ENCODE results near the gene RP2.

The RP2 gene

GRCh38 chrX:46836701-46837557, at the start of gene RP2:
TSS of gene RP2 (plus strand) at chrX:46837043. CDS start at chrX:46837101, 58 bp downstream.
- Mint-ChIP-seq H3K9me3 (no peaks in the 10 kb centered on the region), H3K4me3 (peak within 1 kb of the TSS; percentile 88), H3K36me3 (ENCODE audit: low read depth) (no peaks in the 10 kb centered on the region), H3K27ac (peak within 1 kb of the TSS; percentile 89), H3K27me3 (ENCODE audit: low read depth) (peaks cover 3% of the 10 kb centered on the region), H3K4me1 (ENCODE audit: low read depth) (peaks cover 11% of the 10 kb centered on the region)

GRCh38 chrX:46788902-46789301, 47.9 kb upstream of the RP2 start:
- no peak overlapping the region for H3K27ac Mint-ChIP-seq
- H3K4me3 Mint-ChIP-seq = no peak overlapping the region
- H3K4me1 Mint-ChIP-seq (ENCODE audit: low read depth) = peaks cover 11% of the 10 kb centered on the region
- no peaks in the 10 kb centered on the region for H3K9me3 Mint-ChIP-seq
- no peaks in the 10 kb centered on the region for H3K36me3 Mint-ChIP-seq (ENCODE audit: low read depth)
- no peaks in the 10 kb centered on the region for H3K27me3 Mint-ChIP-seq (ENCODE audit: low read depth)

- Mint-ChIP-seq H3K27me3 (ENCODE audit: low read depth) (no peaks in the 10 kb centered on the region), H3K27ac (peak overlapping the region; percentile 15), H3K9me3 (no peaks in the 10 kb centered on the region), H3K4me3 (no peak overlapping the region), H3K4me1 (ENCODE audit: low read depth) (peaks cover 11% of the 10 kb centered on the region), H3K36me3 (ENCODE audit: low read depth) (no peaks in the 10 kb centered on the region)
Observed at GRCh38 chrX:46791927-46792809, 44.7 kb upstream of the RP2 start.

GRCh38 chrX:46792810-46793188, 44.0 kb upstream of the RP2 start:
- no peaks in the 10 kb centered on the region for H3K27me3 Mint-ChIP-seq (ENCODE audit: low read depth)
- peak overlapping the region; percentile 15 for H3K27ac Mint-ChIP-seq
- H3K36me3 Mint-ChIP-seq (ENCODE audit: low read depth) = no peaks in the 10 kb centered on the region
- no peaks in the 10 kb centered on the region for H3K9me3 Mint-ChIP-seq
- no peak overlapping the region for H3K4me3 Mint-ChIP-seq
- H3K4me1 Mint-ChIP-seq (ENCODE audit: low read depth) = peaks cover 11% of the 10 kb centered on the region

GRCh38 chrX:46793386-46794143, 43.3 kb upstream of the RP2 start:
- H3K27me3 Mint-ChIP-seq (ENCODE audit: low read depth) = no peaks in the 10 kb centered on the region
- H3K4me3 Mint-ChIP-seq = no peak overlapping the region
- H3K36me3 Mint-ChIP-seq (ENCODE audit: low read depth) = no peaks in the 10 kb centered on the region
- H3K9me3 Mint-ChIP-seq = no peaks in the 10 kb centered on the region
- peaks cover 11% of the 10 kb centered on the region for H3K4me1 Mint-ChIP-seq (ENCODE audit: low read depth)
- peak overlapping the region; percentile 15 for H3K27ac Mint-ChIP-seq

- Mint-ChIP-seq H3K9me3 (no peaks in the 10 kb centered on the region), H3K4me1 (ENCODE audit: low read depth) (peaks cover 11% of the 10 kb centered on the region), H3K36me3 (ENCODE audit: low read depth) (no peaks in the 10 kb centered on the region), H3K27ac (no peak overlapping the region), H3K4me3 (no peak overlapping the region), H3K27me3 (ENCODE audit: low read depth) (peaks cover 6% of the 10 kb centered on the region)
Observed at GRCh38 chrX:46796574-46797191, 40.2 kb upstream of the RP2 start.

GRCh38 chrX:46803140-46803539, 33.7 kb upstream of the RP2 start:
- no peaks in the 10 kb centered on the region for H3K9me3 Mint-ChIP-seq
- H3K4me1 Mint-ChIP-seq (ENCODE audit: low read depth) = no peaks in the 10 kb centered on the region
- H3K4me3 Mint-ChIP-seq = no peak overlapping the region
- H3K36me3 Mint-ChIP-seq (ENCODE audit: low read depth) = no peaks in the 10 kb centered on the region
- no peak overlapping the region for H3K27ac Mint-ChIP-seq
- peaks cover 12% of the 10 kb centered on the region for H3K27me3 Mint-ChIP-seq (ENCODE audit: low read depth)

GRCh38 chrX:46805270-46805669, 31.6 kb upstream of the RP2 start:
- no peak overlapping the region for H3K27ac Mint-ChIP-seq
- peaks cover 20% of the 10 kb centered on the region for H3K27me3 Mint-ChIP-seq (ENCODE audit: low read depth)
- no peaks in the 10 kb centered on the region for H3K9me3 Mint-ChIP-seq
- no peaks in the 10 kb centered on the region for H3K36me3 Mint-ChIP-seq (ENCODE audit: low read depth)
- H3K4me3 Mint-ChIP-seq = no peak overlapping the region
- no peaks in the 10 kb centered on the region for H3K4me1 Mint-ChIP-seq (ENCODE audit: low read depth)

- H3K27ac Mint-ChIP-seq = no peak overlapping the region
- no peaks in the 10 kb centered on the region for H3K9me3 Mint-ChIP-seq
- H3K36me3 Mint-ChIP-seq (ENCODE audit: low read depth) = no peaks in the 10 kb centered on the region
- H3K27me3 Mint-ChIP-seq (ENCODE audit: low read depth) = peaks cover 13% of the 10 kb centered on the region
- H3K4me1 Mint-ChIP-seq (ENCODE audit: low read depth) = no peaks in the 10 kb centered on the region
- no peak overlapping the region for H3K4me3 Mint-ChIP-seq
Observed at GRCh38 chrX:46811121-46811520, 25.7 kb upstream of the RP2 start.

- no peak overlapping the region for H3K27ac Mint-ChIP-seq
- H3K4me1 Mint-ChIP-seq (ENCODE audit: low read depth) = no peaks in the 10 kb centered on the region
- no peaks in the 10 kb centered on the region for H3K36me3 Mint-ChIP-seq (ENCODE audit: low read depth)
- H3K27me3 Mint-ChIP-seq (ENCODE audit: low read depth) = peaks cover 13% of the 10 kb centered on the region
- no peak overlapping the region for H3K4me3 Mint-ChIP-seq
- no peaks in the 10 kb centered on the region for H3K9me3 Mint-ChIP-seq
Observed at GRCh38 chrX:46812445-46812844, 24.4 kb upstream of the RP2 start.

GRCh38 chrX:46814966-46815365, 21.9 kb upstream of the RP2 start:
- no peak overlapping the region for H3K27ac Mint-ChIP-seq
- H3K9me3 Mint-ChIP-seq = no peaks in the 10 kb centered on the region
- peaks cover 6% of the 10 kb centered on the region for H3K27me3 Mint-ChIP-seq (ENCODE audit: low read depth)
- no peaks in the 10 kb centered on the region for H3K4me1 Mint-ChIP-seq (ENCODE audit: low read depth)
- H3K4me3 Mint-ChIP-seq = no peak overlapping the region
- no peaks in the 10 kb centered on the region for H3K36me3 Mint-ChIP-seq (ENCODE audit: low read depth)

GRCh38 chrX:46819136-46819535, 17.7 kb upstream of the RP2 start:
- H3K36me3 Mint-ChIP-seq (ENCODE audit: low read depth) = no peaks in the 10 kb centered on the region
- H3K9me3 Mint-ChIP-seq = no peaks in the 10 kb centered on the region
- H3K27me3 Mint-ChIP-seq (ENCODE audit: low read depth) = peaks cover 5% of the 10 kb centered on the region
- no peak overlapping the region for H3K4me3 Mint-ChIP-seq
- H3K4me1 Mint-ChIP-seq (ENCODE audit: low read depth) = no peaks in the 10 kb centered on the region
- H3K27ac Mint-ChIP-seq = no peak overlapping the region

- Mint-ChIP-seq H3K4me3 (no peak overlapping the region), H3K9me3 (no peaks in the 10 kb centered on the region), H3K36me3 (ENCODE audit: low read depth) (no peaks in the 10 kb centered on the region), H3K27me3 (ENCODE audit: low read depth) (peaks cover 5% of the 10 kb centered on the region), H3K27ac (peak overlapping the region; percentile 45), H3K4me1 (ENCODE audit: low read depth) (no peaks in the 10 kb centered on the region)
Observed at GRCh38 chrX:46820391-46821100, 16.3 kb upstream of the RP2 start.

Measured in T-helper 1 cell treated with Interleukin-12 subunit alpha and Interleukin-12 subunit beta and Interleukin-4 antibody, amounts not matched to agents 30 μg/mL and 1 μg/mL, for 36 hours (primary cell).